ENCODE measurements around the gene SHLD2.
"Not testable (repeated sequence)": the region's sequence is repeated elsewhere in the genome, so short reads cannot be mapped to it uniquely, and the experiment has no call there.

The SHLD2 gene

DNA sequence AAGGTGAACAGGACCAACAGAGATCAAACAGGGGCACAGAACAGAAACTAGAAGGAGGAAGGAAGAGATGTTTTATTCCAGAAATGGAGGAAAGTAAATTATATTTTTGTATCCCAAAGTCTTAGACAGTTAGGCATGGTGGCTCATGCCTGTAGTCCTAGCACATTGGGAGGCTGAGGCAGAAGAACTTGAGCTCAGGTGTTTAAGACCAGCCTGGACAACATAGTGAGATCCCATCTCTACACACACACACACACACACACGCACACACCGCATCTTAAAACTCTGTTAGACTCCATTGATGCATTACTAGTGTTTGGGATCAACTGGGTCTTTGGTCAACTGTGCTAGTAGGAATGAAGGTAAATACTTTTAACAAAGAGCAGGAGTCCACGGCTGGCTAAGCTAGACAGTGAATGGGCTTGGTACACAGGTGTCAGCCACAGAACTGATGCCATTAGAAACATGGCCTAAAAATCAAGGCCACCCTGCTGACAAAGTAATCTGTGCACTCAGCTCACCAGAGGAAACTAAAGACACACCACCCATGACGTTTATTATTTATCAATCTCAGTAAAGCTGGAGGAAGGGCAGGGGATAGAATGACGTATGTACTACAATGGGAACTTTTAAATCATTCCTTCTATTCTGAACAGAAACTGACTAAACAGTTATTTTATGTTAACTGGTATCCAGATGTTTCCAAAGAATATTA lies 11.3 kb upstream of the SHLD2 start:
- DNase-seq (ENCODE audit: low read depth) = not testable (repeated sequence)

DNA sequence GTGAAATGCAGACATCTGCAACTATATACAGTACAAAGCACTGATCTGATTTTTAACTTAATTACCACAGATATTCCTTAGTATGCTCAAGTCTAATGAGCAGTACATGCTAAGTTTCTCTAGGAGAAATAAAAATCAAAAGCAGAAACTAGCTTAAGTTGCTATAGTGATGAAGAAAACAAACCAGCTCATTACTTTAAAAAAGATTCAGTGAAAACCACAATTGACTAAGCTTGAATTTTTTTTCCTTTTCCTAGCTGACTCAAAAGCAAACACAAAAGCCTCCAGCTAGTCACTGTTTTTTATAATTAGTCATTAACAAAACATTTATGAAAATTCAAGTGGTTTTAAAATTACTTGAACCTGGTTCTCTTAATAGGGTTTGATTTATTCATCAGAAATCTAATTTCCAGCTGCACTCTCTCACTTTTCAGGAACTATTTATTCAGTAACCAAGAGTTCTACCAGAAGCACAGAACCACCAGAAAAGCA lies 10.7 kb upstream of the SHLD2 start:
- DNase-seq (ENCODE audit: low read depth) = not testable (repeated sequence)

DNA sequence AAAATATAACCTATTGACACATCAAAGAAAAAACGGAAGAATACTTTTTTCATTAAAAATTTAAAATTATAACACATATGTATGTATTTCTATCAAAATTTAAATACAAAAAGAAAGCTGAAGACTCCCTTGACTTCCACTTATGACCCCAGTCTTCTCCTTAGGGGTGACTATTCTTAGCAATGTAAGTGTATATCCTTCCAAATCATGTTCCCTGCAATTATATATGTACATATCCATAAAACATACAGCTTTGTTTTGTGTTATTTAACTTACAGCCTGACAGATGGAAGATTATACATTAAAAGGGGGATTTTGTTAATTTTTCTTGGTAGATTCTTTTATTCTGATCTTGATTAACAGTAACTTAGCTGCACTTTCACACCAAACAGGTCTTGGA lies 9.5 kb upstream of the SHLD2 start:
- DNase-seq (ENCODE audit: low read depth) = no peak

DNA sequence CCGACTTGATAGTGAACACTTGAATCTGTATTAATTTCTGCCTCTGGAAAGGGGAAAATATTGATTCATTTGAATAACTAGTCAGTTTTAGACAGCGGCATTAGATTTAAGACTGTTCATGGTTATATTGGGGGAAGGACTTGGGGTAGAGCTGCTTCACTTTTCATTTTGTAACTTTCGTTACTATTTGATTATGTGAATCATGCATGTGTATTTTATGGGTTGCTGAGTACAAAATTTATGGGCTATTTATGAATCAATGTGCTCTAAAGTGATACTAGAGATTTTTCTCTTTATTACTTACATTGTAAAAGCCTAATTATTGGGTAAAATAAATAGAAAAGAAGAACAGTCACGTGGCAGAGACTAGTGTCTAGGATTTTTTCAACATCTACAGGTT lies 5.3 kb upstream of the SHLD2 start:
- no peak for DNase-seq (ENCODE audit: low read depth)

DNA sequence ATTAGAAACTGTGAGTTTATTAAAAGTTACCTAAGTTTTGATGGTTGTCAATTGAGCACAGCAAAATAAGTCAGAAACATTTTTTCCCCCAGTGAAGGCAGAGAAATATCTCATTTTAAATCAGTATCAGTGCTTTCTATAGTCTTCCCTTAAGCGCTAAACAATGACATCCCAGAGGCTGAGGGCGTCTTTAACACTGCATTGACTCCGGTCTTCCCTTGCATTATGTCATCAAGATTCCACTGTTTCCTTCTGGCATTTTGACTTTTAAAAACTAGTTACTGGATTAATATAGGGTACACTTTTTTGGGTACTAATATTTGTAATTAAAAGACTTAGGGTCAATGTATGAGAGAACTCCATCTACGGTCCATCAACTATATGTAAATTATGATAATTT lies 4.2 kb upstream of the SHLD2 start:
- DNase-seq (ENCODE audit: low read depth) = no peak

DNA sequence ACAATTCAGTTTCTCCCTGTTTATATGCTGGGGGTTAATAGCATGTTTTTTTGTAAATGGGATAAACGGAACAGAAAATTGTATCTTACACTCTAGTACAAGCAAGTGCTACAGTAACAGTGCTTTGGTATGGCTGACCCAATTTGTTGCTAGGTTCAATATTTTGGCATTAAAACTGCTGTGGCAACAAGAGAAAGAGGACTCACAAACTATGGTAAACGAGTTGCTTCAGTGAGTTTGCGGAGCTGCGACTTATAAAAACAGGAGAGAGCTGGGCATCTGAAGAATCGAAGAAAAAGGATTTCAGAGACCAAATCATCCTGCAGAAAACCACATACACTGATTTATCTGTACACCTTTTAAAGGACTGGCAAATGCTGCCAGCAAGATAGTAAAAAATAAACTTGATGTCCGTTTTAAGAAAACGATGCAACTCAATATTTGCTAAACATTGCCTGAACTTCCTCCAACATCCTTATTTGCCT lies 2.6 kb upstream of the SHLD2 start:
- DNase-seq (ENCODE audit: low read depth) = no peak

DNA sequence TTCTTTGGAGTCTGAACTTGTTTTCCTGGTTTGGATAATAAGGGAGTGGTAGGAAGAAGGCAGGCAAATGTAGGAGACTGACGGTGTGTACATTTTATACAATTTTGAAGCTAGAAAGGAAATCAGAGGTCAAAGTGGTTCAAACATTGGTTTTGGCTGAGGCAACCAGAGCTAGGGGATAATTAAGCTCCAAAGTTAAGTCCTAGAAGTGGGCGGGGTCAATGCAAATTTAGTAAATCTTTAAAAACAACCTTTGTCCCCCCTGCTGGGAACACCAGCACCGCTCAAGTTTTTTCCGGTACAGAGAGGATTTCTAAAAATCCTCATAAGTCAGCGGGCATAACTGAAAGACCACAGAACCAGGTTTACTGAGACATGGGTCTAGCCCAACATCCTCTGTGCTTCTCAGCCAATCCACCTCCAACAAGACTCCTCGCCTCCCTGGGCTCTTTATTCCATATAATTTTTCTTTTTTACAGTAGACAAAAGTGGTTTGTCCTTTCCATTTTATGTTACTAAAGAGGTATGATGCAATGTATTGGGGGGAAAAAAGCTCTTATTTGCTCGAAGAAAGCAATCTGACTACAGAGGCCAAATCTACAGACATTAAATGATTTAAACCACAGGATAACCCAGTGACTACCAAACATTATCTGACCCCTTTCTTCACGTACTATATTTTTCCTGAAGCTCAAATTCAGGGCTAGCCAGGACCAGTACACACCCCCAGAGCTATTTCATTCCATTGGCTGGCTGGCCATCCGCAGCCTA lies 2.0 kb upstream of the SHLD2 start:
- DNase-seq (ENCODE audit: low read depth) = no peak

DNA sequence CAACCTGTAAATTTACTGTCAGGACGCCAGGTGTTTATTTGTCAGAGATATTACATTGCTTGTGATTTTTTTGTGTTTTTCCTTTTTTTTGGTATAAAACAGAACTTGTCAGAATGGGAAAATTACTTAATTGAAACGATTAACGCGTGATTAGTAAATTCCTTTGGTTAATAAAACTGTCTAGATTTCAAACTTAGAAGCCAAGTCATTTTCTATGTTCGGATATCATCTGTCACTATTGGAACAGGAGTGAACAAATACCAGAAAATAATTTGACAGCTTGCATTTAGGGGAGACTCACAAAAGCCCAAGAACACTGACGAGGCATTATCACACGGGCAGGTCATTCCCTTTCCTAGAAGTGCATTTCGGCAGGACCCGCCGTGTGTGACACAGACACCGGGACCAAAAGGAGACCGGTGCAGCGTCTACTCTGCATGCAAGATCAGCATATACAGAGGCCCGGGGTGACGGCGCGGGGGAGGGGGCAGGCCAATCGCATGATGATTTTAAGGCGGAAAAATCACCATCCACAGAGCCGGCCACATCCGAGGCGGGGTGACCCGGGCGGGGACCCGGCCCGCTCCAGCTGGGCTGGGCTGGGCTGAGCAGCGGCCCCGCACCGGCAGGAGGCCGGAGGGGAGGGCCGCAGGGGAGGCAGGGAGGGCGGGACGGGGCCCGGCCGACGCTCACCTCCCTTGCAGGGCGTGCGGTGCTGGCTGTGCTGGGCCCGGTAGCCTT lies 1.2 kb upstream of the SHLD2 start:
- peak; percentile 35 for DNase-seq (ENCODE audit: low read depth)

DNA sequence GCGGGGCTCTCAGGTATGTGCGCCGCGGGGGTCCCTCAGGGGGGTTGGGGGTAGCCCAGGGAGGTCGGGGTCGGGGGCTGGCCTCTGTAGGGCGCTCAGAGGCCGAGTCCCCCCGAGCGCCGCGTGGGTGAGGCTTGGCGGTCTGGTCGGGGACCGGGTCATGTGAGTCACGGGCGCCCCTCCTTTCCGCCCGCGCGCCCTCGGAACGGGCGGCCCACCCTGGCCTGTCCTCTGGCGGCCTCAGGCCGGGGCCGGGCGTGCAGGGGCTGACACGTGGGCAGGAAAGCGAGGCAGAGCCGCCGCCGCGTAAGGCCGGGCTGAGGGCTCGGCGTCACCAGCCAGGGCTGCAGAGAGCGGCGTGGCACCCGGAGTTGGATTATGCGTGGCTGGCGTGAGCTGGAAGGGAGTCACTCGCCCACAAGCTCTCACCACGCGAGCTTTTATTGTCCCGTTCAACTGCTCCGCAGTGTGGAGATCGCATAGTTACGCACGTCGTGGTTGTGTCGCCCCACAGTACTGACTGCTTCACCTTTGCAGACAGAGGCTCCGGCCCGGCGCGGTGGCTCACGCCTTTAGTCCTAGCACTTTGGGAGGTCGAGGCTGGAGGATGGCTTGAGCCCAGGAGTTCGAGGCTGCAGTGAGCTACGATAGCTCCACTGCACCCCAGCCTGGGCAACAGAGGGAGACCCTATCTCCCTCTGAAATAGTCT lies 385 bp downstream of the SHLD2 start:
- DNase-seq (ENCODE audit: low read depth) = peak; percentile 59

DNA sequence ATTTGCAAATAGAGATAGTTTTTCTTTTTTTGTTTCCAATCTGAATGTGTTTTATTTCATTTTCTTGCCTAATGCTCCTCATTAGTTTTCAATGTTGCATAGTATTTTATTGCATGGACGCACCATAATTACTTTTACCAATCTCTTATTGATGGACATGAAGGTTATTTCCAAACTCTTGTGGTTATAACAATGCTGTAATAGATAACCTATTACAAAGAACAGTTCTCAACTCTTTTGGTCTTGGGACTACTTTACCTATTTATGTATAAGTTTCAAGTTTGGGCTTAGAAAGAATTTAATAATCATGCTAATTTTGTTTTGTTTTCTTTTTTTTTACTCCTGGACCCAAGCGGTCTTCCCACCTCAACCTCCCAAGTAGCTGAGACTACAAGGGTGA lies 7.0 kb downstream of the SHLD2 start:
- DNase-seq (ENCODE audit: low read depth) = no peak

DNA sequence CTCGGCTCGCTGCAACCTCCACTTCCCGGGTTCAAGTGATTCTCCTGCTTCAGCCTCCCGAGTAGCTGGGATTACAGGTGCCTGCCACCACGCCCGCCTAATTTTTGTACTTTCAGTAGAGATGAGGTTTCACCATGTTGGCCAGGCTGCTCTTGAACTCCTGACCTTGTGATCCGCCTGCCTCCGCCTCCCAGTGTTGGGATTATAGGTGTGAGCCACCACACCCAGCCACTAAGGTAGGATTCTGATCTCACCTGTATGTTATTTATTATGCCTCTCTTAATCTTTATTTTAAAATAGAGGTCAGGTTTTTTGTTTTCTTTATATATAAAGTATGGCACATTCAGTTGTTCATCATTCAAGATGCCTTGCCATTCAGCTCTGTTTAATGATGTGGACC lies 9.7 kb downstream of the SHLD2 start:
- DNase-seq (ENCODE audit: low read depth) = not testable (repeated sequence)

DNA sequence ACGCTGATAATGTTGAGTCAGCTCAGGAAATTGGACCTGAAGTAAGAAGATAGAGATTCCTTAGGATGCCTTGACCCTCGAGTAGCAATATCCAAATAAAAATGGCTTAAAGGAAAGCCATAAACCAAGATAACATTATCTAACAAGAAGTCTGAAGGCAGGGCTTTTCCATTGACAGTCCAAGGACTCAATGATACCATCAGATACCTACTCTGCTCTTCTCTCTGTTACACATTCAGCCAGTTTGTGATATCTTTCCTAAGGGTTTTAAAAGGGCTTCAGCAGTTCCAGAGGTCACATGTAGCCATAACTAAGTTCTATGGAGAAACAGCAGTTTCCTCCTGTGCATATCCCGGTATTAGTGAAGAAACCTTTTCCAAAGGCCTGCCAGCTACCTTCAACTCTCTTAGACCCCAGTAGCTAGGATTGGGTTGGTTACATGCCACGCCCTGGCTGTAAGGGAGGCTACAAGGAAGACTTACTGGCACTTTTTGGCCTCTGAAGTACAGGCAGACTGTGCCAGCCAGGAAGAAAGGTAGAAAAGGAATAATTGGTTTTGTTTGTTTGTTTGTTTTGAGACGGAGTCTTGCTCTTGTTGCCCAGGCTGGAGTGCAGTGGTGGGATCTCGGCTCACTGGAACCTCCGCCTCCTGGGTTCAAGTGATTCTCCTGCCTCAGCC lies 10.6 kb downstream of the SHLD2 start:
- no peak for DNase-seq (ENCODE audit: low read depth)

DNA sequence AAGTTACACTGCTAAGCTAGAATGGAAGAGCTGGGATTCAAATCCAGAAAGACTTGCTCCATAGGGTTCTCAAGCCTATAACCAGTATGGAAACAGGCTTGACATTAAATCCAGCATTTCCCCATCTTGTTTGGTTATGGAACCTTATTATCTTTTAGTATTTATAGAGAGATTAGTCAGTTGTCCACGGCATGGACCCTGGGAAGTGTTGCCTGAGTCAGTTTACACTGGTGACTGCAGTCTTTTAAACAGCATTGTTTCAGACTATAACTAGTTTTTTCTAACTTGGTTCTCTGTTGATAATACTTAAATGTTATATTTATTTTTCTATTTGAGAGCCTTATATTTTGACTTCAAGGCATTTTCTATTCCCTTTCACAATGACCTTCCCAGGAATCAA lies 23.1 kb downstream of the SHLD2 start:
- DNase-seq (ENCODE audit: low read depth) = not testable (repeated sequence)

DNA sequence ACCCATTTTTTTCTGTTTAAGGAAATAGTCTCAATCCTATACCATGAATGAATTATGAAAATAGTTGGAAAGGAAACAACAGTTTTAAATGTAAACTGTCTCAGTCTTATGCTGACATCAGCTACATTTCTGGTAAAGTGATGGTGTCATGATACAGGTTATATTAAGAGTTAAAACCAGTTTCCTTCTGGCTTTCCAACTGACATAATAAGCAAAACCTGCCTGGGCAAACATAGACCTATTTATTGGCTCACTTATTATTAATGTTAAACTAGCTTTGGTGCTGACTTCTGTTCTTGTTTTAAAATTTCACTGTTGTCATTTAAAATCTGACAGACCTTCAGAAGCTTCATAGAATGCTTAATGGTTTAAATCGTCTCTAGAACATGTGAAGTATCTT lies 24.0 kb downstream of the SHLD2 start:
- not testable (repeated sequence) for DNase-seq (ENCODE audit: low read depth)

DNA sequence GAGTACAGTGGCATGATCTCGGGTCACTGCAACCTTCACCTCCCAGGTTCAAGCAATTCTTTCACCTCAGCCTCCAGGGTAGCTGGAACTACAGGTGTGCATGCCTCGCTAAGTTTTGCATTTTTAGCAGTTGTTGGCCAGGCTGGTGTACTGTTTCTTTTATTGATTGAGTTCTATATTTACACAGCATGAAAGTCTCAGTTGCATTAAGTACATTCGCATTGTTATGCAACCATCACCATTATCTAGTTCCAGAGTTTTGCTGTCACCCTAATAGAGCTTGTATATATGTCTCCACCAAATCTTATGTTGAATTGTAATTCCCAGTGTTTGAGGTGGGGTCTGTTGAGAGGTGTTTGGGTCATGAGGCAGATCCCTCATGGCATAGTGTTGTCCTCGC lies 28.3 kb downstream of the SHLD2 start:
- DNase-seq (ENCODE audit: low read depth) = not testable (repeated sequence)

DNA sequence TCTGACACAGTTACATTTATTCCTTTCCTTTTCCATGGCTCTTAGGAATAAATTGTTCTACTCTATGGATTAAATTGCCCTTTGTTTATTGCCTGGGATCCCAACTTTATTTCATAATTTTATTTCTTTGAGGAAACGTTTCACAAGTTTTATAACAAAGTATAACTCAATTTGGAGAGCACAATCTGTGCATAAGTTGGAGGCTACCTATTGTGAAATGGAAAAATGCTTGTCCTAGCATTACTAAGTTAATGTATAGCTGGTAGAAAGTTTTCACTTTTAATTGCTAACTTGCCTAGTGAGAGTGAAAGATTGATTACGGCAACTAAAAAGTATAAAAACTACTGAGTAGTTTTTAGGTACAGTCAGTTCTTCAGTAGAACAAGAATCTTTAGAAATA lies 32.0 kb downstream of the SHLD2 start:
- not testable (repeated sequence) for DNase-seq (ENCODE audit: low read depth)

DNA sequence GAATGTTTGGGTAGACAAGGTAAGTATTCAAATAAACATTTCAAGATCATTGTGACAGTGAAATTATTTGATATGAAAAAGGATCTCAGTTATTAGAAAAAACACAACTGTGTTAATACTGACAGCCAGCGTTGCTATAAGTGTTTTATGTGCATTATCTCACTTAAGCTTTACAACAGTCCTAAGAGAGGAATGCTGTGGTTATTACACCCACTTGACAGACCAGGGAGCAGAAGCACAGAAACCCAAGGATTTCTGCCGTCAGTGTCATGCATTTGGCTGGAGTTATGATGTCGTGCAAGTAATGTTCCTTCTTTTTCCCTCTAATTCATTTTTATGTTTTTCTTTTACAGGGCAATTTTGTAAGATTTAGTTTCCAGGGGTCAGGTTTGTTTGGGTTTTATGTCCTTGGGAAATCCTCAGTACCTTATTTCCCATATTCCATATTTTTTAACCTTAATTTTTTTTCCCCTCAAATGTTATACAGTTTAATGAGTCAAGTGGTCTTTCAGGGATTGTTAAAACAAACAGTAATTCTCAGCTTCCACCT lies 32.7 kb downstream of the SHLD2 start:
- DNase-seq (ENCODE audit: low read depth) = not testable (repeated sequence)

DNA sequence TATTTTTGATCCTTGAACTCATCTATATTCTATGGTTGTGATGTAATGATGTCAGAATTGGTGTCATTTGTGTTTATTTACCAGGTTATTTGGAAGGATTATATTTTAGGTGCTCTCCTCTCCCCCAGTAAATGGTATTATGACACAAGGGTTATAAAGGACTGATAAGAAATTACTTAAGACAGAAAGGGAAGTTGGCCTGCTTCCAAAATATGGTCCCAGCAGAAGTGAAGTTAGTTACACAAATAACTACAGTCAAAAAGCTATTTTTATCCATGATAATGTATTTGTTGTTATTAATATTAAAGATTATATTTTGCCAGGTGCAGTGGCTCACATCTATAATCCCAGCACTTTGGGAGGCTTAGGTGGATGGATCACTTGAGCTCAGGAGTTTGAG lies 37.2 kb downstream of the SHLD2 start:
- not testable (repeated sequence) for DNase-seq (ENCODE audit: low read depth)

DNA sequence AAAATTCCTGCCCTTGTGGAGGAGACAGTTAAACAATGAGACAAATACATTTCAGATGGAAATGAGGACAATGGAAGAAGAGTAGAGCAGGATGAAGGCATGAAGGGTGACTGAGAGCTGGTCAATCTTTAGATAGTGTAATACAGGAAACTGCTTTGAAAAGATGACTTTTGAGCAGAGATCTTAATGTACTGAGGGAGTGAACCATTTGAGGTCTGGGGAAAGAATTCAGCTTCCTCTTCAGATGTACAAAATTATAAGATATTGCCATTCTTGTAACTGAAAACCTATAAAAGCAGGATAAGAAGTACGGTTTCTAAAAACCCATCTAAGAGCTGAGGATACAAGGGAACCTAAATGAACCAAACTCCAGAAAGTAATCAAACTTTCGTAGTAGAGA lies 38.9 kb downstream of the SHLD2 start:
- not testable (repeated sequence) for DNase-seq (ENCODE audit: low read depth)

DNA sequence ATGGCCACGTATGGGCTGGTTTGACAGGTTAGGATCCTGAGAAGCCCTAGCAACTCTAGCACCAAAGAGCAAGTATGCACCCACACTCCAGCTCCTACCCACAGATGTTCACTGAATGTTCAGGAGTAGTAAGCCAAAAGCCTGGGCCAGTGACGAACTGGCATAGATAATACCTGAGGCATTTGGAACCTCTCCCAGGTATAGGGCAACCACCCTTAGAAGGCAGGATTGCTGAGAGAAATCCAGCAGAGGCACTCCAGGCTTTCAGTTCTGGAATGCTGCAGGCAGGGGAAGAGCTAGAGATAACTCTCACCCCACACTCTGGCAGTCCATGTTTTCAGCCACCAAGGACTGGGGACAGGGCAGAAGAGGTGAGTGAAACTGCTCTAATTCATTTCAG lies 39.4 kb downstream of the SHLD2 start:
- DNase-seq (ENCODE audit: low read depth) = not testable (repeated sequence)

DNA sequence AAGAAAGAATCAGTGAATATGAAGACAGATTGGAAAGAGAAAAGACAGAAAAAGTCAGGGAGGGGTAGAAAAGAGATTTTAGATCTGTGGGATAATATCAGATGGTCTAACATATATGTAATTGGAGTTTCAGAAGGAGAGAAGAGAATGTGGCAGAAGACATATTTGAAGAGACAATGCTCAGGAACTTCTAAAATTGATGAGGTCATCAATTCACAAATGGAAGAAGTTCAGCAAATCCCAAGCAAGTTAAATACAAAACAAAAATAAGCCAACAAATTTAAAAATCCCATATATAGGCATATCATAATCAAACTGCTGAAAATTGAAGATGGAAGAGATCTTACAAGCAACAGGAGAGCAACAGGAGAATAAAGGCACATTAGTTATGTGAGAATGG lies 42.5 kb downstream of the SHLD2 start:
- not testable (repeated sequence) for DNase-seq (ENCODE audit: low read depth)
